ENCODE results near the gene DNAJB11. TPM values are rescaled to one million over a fixed set of nuclear protein-coding genes. Genes with fewer than 3 reads are reported as not detected.

DNAJB11 gene
- total RNA-seq, 2 donors from 2014 or later = 39.8 to 49.3 TPM

DNA sequence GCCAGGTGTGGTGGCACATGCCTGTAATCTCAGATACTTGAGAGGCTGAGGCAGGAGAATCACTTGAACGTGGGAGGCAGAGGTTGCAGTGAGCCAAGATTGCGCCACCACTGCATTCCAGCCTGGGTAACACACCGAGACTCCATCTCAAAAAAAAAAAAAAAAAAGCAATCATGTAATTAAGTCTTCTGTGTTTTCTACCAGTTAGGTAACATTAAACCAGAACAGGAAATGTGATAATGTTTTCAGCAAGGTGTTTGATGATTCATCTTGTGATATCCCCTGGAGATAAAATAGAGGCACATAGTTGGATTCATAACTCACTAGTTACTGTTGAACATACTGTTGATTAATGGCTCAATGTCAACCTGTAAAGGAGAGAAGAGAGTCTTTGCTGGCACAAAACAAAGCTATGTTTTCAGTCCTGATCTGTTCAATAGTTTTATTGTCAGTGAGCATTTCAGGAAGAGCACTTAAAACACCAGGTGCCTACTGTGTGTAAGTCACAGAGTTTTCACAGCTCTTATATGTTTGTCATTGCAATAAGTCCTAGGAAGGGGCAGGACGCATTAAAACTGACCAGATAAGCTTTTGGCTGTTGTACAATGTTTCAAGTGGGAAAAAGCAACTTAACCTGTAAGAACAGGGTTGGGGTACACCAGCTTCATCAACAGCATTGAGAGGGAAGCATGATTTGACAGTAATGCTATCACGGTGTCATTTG is 19.5 kb downstream of the DNAJB11 start:
- DNase-seq (no peak), ATAC-seq (peak; percentile 45)
- intact Hi-C loops (cut with DNase I, micrococcal nuclease) = no loop called here

DNA sequence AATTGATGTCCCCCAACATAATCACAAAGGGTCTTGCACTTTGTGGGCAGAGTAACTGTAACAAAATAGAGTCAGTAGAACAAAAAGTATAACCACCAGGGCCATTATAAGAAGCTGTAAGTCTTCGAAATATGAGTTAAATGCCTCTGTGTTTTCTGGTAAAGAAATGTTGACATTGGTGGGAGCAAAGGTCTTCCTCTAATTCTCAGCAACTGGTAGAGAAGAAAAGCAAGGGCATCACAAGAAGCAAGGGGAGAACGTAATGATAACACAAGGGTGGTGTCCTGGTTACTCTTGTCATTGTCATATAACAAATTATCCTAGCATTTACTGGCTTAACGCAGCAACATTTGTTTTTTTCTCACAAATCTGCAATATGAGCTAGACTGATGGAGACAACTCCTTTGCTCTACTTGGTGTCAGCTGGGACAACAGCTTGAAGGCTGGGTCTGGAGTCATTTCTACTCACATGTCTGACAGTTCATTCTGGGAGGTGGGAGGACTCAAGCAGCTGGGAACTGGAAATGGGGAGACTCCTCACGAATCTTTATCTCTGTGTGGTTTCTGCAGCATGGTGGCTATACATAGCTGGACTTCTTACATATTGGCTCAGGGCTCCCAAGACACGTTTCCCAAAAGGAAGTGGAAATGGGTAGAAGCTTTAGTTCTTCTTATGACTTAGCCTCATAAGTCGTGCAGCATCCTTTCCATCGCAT is 20.2 kb downstream of the DNAJB11 start:
- ATAC-seq (no peak), DNase-seq (no peak)
- intact Hi-C loops (cut with DNase I, micrococcal nuclease) = no loop called here

DNA sequence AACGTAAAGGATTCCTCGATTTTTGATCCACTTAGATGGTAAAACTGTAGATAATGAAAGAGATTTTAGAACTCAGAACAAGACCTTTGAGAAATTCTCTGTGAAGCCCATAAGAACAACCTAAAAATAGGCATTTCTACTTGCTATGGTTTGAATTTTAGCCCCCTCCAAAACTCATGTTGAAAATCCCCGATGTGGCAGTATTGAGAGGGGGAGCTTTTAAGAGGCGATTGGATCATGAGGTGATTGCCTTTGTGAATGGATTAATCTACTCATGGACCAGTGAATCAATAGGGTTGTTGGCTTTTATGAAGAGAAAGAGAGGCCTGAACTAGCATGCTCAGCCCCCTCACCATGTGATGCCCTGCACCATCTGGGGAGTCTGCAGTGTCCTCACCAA is 22.2 kb downstream of the DNAJB11 start:
- intact Hi-C loops (cut with DNase I, micrococcal nuclease) = no loop called here
- DNase-seq (no peak), ATAC-seq (no peak)

DNA sequence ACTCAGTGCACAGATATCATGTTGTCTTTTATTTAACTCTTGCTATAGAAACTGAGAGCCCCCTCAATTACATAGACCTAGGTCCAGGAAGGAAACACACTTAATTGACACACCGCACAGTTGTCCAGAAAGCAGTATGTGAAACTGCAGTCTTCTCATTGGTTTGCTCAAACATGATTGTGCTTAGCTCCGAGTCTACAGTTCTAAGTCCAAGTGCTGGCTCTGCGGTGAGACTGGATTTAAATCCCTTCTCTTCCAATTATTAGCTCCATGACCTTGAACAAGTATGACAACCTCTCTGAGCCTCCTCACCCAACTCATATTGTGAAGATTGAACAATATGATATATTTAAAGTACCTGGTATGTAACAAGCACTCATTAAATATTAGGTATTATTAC is 23.3 kb downstream of the DNAJB11 start:
- DNase-seq (no peak), ATAC-seq (peak; percentile 48)
- intact Hi-C loops (cut with DNase I, micrococcal nuclease) = no loop called here

DNA sequence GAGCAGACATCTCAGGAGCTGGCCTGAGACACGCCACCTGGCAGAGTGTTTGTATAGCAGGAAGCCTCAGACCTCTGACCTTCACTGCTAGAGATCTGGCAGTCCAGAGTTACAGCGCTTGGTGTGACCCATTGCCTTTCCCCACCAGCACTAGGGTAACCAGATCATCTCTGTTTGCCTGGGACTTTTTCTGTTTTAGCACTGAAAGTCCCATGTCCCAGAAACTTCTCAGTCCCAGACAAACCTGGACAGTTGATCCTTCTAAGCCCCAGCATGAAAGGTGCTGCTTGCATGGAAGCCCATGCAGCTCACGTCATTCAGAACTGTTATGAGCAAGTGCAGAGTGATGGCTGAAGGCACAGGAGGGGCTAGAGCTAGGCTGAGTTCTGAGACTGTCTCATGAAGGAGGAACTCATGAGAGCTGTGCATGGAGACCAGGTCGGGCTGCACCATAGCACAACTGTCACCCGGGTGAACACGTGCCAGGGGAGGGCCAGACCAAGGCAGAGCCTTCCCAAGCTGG is 24.1 kb downstream of the DNAJB11 start:
- intact Hi-C loops (cut with DNase I, micrococcal nuclease) = no loop called here
- no peak for ATAC-seq
- DNase-seq = no peak

DNA sequence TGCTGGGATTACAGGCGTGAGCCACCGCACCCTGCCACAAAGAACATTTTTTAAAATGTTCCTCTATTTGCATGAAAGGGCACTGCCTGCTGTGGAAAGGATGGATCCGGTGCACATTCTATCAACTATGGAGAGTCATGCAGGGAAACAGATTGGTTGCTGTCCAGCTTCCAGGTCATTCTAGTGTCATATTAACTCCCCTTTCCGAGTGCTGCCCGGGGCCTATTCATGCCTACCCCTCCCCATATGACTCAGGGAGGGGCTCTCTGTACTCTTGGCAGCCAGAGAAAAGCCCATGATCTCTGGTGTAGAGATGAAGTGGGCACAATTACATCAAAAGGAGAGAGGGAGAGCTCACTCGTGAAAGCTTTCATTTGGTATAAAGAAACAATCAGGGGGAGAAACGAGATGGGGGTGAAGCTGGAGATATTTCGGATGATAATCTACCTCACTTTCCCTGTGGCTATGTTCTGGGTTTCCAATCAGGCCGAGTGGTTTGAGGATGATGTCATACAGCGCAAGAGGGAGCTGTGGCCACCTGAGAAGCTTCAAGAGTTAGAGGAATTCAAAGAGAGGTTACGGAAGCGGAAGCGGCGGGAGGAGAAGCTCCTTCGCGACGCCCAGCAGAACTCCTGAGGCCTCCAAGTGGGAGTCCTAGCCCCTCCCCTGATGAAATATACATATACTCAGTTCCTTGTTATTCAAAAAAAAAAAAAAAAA is 26.2 kb downstream of the DNAJB11 start:
- intact Hi-C loops (cut with DNase I, micrococcal nuclease) = no loop called here
- ATAC-seq = no peak
- no peak for DNase-seq

DNA sequence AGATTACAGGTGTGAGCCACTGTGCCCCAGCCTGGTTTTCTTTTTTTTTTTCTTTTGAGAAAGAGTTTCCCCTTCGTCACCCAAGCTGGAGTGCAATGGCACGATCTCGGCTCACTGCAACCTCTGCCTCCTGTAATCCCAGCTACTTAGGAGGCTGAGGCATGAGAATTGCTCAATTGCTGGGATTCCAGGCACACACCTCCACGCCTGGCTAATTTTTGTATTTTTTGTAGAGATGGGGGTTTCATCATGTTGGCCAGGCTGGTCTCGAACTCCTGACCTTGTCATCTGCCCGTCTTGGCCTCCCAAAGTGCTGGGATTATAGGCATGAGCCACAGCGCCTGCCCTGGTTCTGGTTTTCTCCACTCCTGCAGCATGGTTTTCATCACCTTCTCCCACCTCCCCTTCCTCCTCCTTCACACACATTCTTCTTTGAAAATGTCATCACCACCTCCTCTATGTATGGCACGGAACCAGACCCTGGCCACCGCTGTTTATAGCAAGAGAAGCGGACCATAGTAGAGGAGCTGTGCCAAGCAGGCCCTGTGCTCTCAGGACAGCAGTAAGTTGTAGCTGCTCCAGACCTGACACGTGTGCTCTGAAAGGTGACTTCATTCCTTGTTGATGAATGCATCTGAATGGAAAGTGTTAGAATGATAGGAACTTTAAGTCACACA is 27.7 kb downstream of the DNAJB11 start:
- no peak for ATAC-seq
- intact Hi-C loops (cut with DNase I, micrococcal nuclease) = no loop called here
- no peak for DNase-seq

DNA sequence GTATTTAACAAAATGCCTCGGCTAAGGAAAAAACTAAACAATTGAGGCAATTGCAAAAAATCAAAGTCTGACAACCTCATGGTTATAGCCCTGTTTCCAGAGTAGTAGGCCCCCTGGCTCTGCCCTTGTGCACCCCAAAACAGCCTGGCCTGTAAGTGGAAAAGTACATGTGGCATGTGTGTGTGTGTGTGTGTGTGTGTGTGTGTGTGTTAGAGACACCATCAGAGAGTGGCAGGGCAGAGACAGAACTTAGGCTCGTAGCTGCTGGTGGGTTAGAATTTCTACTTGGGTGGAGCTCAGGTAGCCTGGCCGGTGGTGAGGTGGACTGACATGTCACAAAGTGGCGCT is 28.2 kb downstream of the DNAJB11 start:
- ATAC-seq = no peak
- DNase-seq = no peak
- intact Hi-C loops (cut with DNase I, micrococcal nuclease) = no loop called here

DNA sequence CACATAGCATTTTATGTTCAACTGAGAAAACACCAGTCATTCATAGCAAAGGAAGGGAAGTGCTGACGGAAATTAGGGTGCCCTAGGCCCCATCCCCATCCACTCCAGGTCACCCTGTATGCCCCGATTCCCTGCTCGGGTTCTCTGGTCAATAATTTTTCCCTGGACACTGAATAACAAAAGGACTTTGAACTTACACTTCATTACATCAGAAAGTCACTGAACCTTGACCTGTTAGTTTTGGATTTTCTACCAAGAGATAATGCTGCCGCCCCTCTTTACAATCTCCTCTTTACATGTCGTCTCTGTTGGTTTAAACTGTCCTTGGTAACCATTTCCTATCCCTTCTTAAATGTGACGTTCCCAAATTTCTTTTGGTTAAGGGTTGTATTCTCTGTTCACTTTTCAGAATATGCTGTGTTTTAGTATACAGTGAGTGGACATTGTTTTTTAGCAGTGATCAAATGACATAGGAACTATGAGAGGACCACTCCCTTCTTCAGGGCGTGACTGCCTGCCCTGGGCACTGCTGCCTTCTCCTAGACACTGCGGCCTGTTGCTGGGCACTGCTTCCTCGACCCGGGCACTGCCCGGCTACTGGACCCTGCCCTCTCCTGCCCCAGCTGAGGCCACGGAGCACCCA is 28.7 kb downstream of the DNAJB11 start:
- peak in 1 of 2 donors; percentile 13 for DNase-seq
- ATAC-seq = peak; percentile 95

DNA sequence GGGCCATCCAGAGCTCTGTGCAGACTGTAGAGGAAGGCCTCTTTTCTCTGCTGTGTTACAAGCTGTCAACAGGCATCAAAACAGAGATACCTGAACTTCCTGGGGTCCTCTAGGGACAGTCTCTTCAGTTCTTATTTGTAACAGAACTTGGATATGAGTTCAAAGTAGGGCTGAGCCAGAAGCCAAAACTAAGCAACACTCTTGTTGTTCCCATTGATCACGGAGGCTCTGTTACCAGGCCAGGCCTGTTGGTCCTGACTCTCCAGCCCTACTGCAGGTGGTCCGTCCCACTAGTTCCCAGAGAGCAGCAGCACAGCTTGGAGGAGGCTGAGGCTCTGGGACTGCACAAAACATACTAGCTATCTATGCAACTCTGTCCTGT is 29.3 kb downstream of the DNAJB11 start:
- no peak for ATAC-seq
- DNase-seq = no peak
- intact Hi-C loops (cut with DNase I, micrococcal nuclease) = no loop called here

More for the DNA sequence above, 28.7 kb downstream of the DNAJB11 start:
- intact Hi-C loops (cut with DNase I, micrococcal nuclease) = no loop called here

DNA sequence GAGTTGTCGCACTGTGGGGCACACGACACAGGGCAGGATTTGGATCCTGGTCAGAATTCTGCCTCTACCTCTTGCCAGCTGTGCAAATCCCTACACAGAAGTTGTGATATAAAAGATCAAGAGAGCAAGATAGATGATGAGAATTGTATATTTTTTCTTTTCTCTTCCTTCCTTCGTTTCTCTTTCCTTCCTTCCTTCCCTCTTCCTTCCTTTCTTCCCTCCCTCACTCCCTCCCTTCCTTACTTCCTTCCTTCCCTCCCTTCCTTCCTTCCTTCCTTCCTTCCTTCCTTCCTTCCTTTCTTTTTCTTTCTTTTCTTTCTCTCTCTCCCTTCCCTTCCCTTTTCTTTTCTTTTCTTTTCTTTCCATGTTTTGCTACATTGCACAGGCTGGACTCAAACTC is 30.4 kb downstream of the DNAJB11 start:
- ATAC-seq = no peak
- DNase-seq = no peak
- intact Hi-C loops (cut with DNase I, micrococcal nuclease) = no loop called here

DNA sequence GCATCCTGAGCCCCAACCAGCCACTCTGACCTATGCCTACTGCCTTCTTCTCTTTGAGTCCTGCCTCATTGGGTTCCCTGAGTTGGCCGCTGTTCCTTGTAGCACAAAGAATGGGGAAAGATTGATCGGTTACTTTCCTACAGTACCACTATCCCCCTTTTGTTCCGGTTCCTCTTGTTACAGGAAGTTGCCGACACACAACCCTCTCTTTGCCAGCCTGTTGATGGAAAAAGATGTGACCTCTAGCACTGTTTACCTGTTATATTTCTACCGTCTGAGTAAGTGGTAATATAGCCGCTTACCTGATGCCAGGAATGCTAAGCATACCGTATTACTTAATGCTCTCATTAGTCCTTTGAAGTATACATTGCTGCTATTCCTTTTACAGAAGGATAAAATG is 32.6 kb downstream of the DNAJB11 start:
- DNase-seq (no peak), ATAC-seq (no peak)
- intact Hi-C loops (cut with DNase I, micrococcal nuclease) = no loop called here

DNA sequence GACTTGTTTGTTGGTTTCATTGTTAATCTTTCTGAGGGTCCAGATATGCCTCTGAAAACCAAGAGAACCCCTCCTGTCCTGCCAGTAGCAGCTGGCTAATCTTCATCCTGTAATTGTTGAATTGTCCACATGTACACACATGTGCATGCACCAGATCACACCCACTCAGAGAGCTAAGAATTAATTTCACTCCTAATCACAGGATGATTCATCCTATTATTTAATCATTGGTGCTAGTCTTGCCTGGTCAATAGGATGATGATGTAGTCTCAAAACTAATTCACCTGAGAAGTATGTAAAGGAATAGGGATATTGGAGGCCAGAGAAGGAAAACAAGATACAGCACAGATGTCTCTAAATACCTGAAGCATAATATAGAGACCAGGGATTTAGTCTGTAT is 34.6 kb downstream of the DNAJB11 start:
- ATAC-seq = no peak
- intact Hi-C loops (cut with DNase I, micrococcal nuclease) = no loop called here
- DNase-seq = no peak

DNA sequence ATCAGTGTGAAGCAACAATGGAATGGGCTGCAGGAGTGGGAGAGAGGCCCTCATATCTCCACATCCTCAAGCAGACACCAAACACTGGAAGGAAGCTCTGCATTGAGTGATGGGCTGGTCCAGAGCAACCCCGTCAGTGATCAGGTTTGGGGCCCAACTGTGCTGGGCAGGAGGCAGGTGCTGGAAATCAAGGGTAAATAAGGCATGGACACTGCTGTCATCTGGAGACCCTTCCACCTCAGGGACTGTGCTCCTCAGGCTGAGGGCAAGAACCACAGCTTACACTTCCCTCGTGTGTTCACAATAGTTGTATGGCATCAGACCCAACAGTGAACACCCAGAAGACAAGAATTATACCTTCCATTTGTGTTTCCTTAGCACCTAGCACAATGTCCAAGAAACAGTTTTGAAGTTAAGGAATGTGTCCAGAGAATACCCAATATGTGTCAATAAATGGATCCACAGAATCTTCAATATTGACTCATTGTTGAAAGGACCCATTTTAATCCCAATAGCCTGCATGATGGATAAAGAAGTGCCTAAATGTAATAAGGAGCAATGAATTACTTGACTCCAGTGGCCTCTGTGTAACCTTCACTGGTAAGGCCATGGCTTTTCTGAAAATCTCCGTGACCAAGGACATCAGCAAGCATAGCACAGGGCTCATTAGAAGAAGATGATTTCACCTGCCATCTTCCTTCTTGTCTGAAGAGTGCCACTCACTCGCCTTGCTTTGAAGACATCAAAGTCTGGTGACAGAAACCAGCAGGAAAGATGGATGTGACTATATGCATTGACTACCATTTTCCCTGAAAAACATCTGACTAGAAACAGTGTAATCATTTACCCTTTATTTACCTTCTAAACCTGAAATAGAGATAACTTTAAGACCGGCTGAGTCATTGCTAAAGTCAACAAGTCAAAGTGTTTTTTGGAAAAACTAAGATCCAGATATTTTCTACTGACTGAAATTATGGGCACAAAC is 35.3 kb downstream of the DNAJB11 start:
- DNase-seq = no peak
- ATAC-seq = no peak
- intact Hi-C loops (cut with DNase I, micrococcal nuclease) = no loop called here

DNA sequence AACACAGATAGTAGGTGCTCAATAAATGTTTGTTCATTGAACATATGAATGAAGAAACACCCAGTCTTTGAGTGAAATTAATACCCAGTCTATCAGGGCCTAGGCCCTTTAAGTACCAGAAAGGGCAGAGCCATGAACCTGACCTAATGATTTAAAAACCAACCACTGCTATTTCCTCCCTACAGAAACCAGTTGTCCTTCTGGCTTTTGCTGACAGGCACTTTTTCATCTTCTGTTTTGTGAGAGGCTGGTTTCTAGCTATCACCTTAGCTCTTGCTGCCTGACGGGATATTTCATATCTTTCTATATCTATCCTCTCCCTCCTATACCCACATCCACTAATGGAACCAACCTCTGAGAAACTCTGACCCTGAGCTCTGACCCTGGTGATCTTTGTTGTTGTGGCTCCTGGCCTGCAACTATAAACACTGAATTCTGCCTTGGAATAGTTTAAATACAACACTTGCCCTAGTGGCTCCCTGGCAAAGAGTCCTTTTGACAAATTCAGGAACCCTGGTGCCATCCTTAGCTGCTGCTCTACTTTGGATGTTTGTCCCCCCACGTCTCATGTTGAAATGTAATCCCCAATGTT is 38.2 kb downstream of the DNAJB11 start:
- intact Hi-C loops (cut with DNase I, micrococcal nuclease) = no loop called here
- ATAC-seq = no peak
- DNase-seq = no peak

DNA sequence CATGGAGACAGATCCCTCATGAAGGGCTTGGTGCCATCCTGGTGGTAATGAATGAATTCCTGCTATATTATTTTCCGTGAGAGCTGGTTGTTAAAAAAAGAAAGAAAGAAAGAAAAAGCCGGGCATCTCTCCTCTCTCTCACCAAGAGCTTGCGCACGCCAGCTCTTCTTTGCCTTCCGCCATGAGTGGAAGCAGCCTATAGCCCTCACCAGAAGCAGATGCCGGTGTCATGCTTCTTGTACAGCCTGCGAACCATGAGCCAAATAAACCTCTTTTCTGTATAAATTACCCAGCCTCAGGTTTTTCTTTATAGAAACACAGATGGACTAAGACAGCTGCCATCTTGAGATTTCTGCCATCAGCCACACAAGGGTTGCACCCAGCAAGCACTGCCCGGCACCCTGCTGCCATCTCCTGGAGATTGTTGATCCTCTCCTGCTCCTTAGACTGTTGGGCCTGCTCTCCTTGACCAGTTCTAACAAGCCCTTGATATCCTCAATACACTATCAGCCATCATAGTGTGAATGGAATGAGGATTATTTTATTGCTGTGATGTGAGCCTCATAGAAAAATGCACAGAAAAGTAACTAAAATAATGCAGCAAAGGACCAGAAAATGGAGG is 38.8 kb downstream of the DNAJB11 start:
- peak; percentile 76 for ATAC-seq
- peak in 1 of 2 donors; percentile 14 for DNase-seq
- intact Hi-C loops (cut with DNase I, micrococcal nuclease) = no loop called here

DNA sequence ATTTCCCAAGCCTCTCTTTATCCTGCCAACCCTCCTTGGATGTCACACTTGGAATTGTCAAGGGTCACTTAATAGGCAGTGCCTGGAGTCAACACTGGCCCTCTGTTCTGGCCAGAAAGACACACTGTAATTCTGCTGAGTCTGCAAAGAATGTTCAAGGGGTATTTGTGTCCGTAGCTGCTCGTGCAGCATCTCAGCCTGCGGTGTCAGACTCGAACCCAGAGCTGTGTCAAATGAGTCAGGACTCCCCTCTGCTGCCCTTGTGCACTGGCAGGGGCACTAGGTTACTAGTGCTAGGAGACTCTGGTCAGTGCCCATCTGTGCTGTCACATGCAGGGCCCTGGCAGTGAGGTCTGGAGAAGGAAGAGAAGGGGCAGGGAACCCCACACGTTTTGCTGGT is 41.5 kb downstream of the DNAJB11 start:
- intact Hi-C loops (cut with DNase I, micrococcal nuclease) = loop anchor here (10.0 kb wide), 2 partner anchors 213 to 1103 kb away; no protein-coding TSS in a partner anchor
- no peak for DNase-seq
- no peak for ATAC-seq

Data from left colon (tissue), 2 donors.